Fibroblast of mammary gland (primary cell): ENCODE measurements around the gene PRDM16.

Experiments
- DNase-seq: peaks from one replicate; pipeline ENCODE4 v3.0.0-alpha.2; 2010; ENCODE audit warnings: low read depth
- H3K4me3 ChIP-seq: 2 replicates; pipeline ENCODE4 v1.5.1; 2011; ENCODE audit warnings: low read depth, mild to moderate bottlenecking, low read length, moderate library complexity; ENCODE audit not compliant: control insufficient read depth
- CTCF ChIP-seq: conservative IDR thresholded peaks from 2 replicates; pipeline ENCODE4 v1.5.1; 2011; ENCODE audit warnings: low read depth, low read length, inconsistent platforms; ENCODE audit not compliant: control insufficient read depth, insufficient read depth

Gene PRDM16

DNA sequence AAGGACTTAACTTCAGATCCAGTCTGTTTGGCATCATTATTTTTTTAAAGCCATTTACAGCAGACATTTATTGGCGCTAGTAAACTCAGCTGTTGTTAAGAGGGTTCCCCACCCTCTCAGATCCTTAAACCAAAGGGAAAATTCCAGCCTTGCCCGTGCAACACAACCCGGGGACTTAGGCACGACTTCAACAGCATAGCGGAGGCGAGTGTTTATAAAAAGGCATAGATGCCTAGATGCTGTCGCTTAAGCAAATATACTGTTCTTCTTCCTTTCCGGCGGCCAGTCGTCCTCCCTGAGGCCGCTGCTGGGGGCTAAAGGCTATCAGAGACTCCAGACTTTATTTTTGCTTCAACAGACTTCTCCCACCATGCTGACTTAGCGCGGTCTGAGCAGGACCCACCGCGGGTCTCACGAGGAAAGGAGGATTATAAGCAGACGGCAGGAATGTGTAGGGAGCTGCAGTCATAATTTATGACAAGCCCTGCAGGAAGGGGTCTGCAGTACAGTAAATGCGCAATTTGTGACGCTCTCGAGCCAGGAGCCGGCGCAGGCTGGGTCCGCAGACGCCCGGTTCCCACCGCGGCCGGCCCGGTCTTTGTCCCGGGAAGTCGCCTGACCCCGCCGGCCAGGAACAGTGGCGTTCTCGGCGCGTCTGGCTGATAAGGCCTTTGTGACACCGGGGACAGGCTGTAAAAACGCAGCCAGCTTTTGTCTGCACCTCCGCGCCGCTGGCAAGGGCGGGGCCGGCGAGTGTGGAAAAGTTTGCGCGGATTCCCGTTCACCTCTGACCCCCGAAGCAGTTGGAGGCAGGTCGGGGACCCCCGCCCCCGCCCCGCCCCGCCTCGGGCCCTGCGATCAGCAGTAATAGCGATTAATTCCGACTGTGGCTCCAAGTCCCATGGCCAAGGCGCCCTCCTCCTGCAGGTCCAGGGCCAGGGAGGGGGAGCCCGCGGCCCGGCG lies 324.3 kb downstream of the PRDM16 start:
- H3K4me3 ChIP-seq, result no peak overlapping the region
- no peak for DNase-seq
- TF ChIP-seq CTCF, result no peak

DNA sequence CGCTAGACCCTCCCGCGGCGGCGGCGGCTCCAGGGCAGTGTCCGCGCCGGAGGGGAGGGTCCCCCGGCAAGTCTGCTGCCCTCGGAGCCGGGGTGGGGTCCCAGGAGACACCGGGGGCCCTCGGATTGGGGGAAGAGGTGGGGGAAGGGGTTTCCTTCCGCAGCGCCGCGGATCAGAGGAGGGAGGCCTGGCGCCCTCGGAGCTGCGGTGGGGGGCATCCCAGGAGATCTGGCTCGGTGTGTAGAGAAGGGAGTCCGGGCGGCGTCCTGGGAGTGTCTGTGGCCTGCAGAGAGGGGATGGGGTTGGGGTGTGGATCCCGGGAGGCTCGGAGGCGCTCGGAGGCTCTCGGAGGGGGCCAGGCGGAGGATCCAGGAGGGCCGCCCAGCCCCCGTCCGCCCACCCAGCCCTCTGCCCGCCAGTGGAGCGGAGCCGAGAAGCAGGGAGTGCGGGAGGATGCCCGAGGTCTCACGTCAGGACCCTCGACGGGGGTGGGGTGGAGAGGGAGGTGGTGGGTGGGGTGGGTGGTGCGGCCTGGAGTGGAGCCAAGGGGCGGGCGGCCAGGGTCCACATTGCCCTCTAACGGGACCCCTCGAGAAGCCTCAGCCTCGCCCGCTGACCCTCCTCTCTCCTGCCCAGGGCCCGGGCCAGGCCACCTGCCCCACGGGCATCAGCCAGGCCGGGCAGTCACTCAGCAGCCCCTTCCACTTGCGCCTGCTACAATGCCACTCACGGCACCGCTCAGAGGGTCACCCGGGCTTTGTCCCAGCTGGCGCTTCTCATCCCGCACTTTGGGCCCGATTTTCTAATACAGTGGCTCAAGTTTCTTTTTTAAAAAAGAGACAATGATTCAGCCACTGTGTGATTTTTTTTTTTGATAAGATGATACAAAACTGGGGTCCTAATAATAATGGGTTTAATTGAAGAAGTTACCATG lies 325.3 kb downstream of the PRDM16 start:
- DNase-seq, result no peak
- TF ChIP-seq CTCF, result no peak
- H3K4me3 ChIP-seq, result no peak overlapping the region

DNA sequence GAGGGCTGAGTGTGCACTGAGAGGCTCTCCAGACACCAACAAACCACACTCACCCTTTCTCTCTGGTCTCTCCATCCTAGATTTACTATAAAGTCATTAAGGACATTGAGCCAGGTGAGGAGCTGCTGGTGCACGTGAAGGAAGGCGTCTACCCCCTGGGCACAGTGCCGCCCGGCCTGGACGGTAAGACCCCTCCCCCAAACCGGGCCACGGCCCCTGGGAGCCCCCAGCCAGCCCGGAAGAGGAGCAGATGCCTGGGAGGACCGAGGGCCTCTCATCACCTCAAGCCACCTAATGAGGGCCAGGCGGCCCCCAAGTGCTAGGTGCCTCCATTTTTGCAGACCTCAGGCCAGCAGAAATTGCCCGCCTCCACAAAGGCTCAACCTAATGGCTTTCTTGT lies 327.4 kb downstream of the PRDM16 start:
- no peak overlapping the region for H3K4me3 ChIP-seq
- DNase-seq, result no peak
- no peak for TF ChIP-seq CTCF

- DNase-seq, result no peak
- H3K4me3 ChIP-seq, result no peak overlapping the region
- TF ChIP-seq CTCF, result no peak
Measured at GRCh38 chr1:3397311-3397710, 328.3 kb downstream of the PRDM16 start.

DNA sequence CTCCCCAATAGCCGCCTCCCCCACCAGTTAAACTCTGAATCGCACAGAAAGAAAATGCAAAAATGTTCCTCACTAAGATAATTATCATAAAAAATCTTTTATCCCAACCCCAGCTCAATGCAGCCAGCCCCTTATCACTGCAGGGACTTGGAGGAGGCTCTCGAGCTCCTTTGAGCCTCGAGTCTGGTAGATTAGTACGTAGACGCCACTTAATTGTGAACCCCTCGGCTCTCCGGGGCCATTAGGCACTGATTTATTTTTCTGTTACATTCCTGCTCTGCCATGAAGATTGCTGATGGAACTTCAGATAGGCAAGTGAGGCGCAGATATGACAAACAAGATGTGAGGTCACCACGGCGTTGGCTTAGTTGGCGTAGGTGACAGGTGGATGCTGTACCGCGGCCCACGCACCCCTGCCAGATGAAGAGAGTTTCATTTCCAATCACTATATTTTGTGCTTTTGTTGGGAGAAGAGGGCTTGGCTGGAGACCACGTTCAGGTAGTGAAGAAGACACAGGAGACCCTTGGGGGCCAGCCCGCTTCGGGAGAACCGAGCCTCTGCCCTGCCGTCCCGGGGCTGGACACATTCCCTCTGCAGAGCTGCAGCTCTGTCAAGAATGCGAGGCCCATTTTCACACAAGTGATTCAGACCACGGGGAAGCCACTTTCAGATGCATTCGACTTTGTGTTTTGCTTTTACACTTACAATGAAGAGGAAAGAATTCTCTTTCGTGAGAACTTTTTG lies 329.6 kb downstream of the PRDM16 start:
- no peak for TF ChIP-seq CTCF
- DNase-seq, result no peak
- H3K4me3 ChIP-seq, result no peak overlapping the region

- TF ChIP-seq CTCF, result no peak
- no peak overlapping the region for H3K4me3 ChIP-seq
- no peak for DNase-seq
Measured at GRCh38 chr1:3399732-3400131, 330.7 kb downstream of the PRDM16 start.
